ENCODE data around the gene THSD4. TPM values are rescaled to one million over a fixed set of nuclear protein-coding genes. Genes with fewer than 3 reads are reported as not detected.

THSD4 gene
- total RNA-seq, 1 experiment from 2014 or later, result 29.3 TPM

- DNase-seq, result no peak
- Histone ChIP-seq H3K79me2 (ENCODE audit: low read depth) (no peaks in the 10 kb centered on the region), H3K9me2 (ENCODE audit: insufficient read depth) (no peaks in the 10 kb centered on the region), H3K27ac (no peak overlapping the region), H3K4me2 (no peak overlapping the region), H3K4me3 (no peak overlapping the region), H2AFZ (no peak overlapping the region), H3K36me3 (ENCODE audit: low read depth) (no peaks in the 10 kb centered on the region), H3F3A (ENCODE audit: insufficient read depth, low read depth) (no peaks in the 10 kb centered on the region), H3K4me1 (replicated peaks; ENCODE audit: insufficient read depth) (no peaks in the 10 kb centered on the region), H3K27me3 (ENCODE audit: insufficient read depth, low read depth) (no peaks in the 10 kb centered on the region), H4K20me1 (ENCODE audit: insufficient read depth) (no peaks in the 10 kb centered on the region), H3K9me3 (ENCODE audit: insufficient read depth, low read depth) (no peaks in the 10 kb centered on the region)
- no TSS peak for BruUV-seq (replicated peaks)
- CTCF ChIA-PET, result no interaction called here
- TF ChIP-seq CTCF (conservative IDR thresholded peaks at IDR 0.05) (no peak), EZH2 (IDR thresholded peaks at IDR 0.05; ENCODE audit: low read depth) (no peak)
- POLR2A ChIA-PET (ENCODE audit: unreplicated experiment), result no interaction called here
- intact Hi-C loops (cut with micrococcal nuclease; ENCODE audit: unreplicated experiment), result no loop called here
Observed at GRCh38 chr15:71515375-71516186, 400.3 kb downstream of the THSD4 start.

GRCh38 chr15:71517751-71518150, 402.5 kb downstream of the THSD4 start:
- no TSS peak for BruUV-seq (replicated peaks)
- ChIA-PET CTCF (no interaction called here), POLR2A (ENCODE audit: unreplicated experiment) (no interaction called here)
- Histone ChIP-seq H2AFZ (no peak overlapping the region), H3K27me3 (ENCODE audit: insufficient read depth, low read depth) (no peaks in the 10 kb centered on the region), H3K79me2 (ENCODE audit: low read depth) (no peaks in the 10 kb centered on the region), H3K4me2 (no peak overlapping the region), H3K36me3 (ENCODE audit: low read depth) (no peaks in the 10 kb centered on the region), H4K20me1 (ENCODE audit: insufficient read depth) (no peaks in the 10 kb centered on the region), H3K27ac (no peak overlapping the region), H3K9me3 (ENCODE audit: insufficient read depth, low read depth) (no peaks in the 10 kb centered on the region), H3K4me3 (no peak overlapping the region), H3K9me2 (ENCODE audit: insufficient read depth) (no peaks in the 10 kb centered on the region), H3K4me1 (replicated peaks; ENCODE audit: insufficient read depth) (no peaks in the 10 kb centered on the region), H3F3A (ENCODE audit: insufficient read depth, low read depth) (no peaks in the 10 kb centered on the region)
- TF ChIP-seq EZH2 (IDR thresholded peaks at IDR 0.05; ENCODE audit: low read depth) (no peak), CTCF (conservative IDR thresholded peaks at IDR 0.05) (no peak)
- DNase-seq, result no peak
- intact Hi-C loops (cut with micrococcal nuclease; ENCODE audit: unreplicated experiment), result no loop called here

- Histone ChIP-seq H3K4me1 (replicated peaks; ENCODE audit: insufficient read depth) (no peaks in the 10 kb centered on the region), H3K4me2 (no peak overlapping the region), H3K4me3 (no peak overlapping the region), H4K20me1 (ENCODE audit: insufficient read depth) (no peaks in the 10 kb centered on the region), H3K79me2 (ENCODE audit: low read depth) (no peaks in the 10 kb centered on the region), H3K9me2 (ENCODE audit: insufficient read depth) (no peaks in the 10 kb centered on the region), H3K36me3 (ENCODE audit: low read depth) (no peaks in the 10 kb centered on the region), H3K27me3 (ENCODE audit: insufficient read depth, low read depth) (no peaks in the 10 kb centered on the region), H3K27ac (no peak overlapping the region), H3K9me3 (ENCODE audit: insufficient read depth, low read depth) (no peaks in the 10 kb centered on the region), H2AFZ (no peak overlapping the region), H3F3A (ENCODE audit: insufficient read depth, low read depth) (no peaks in the 10 kb centered on the region)
- no TSS peak for BruUV-seq (replicated peaks)
- TF ChIP-seq CTCF (conservative IDR thresholded peaks at IDR 0.05) (no peak), EZH2 (IDR thresholded peaks at IDR 0.05; ENCODE audit: low read depth) (no peak)
- intact Hi-C loops (cut with micrococcal nuclease; ENCODE audit: unreplicated experiment), result no loop called here
- POLR2A ChIA-PET (ENCODE audit: unreplicated experiment), result no interaction called here
- no peak for DNase-seq
- CTCF ChIA-PET, result no interaction called here
Observed at GRCh38 chr15:71518661-71519060, 403.4 kb downstream of the THSD4 start.
